Occipital lobe (tissue), 2 donors: ENCODE results near the gene SF1. TPM values are rescaled to one million over a fixed set of nuclear protein-coding genes. Genes with fewer than 3 reads are reported as not detected.

Source experiments
- DNase-seq: peaks from one replicate; lab custom pipeline; 2025; lab: John Stamatoyannopoulos, UW
- total RNA-seq: library from RNA; depleted of rRNA; stranded (reverse); fragments of >200 nt; gene quantifications from one replicate; pipeline ENCODE4 v1.2.3, GENCODE V29; 2014

Gene SF1
- total RNA-seq, 1 donor from 2014 or later = 80.0 TPM

DNA sequence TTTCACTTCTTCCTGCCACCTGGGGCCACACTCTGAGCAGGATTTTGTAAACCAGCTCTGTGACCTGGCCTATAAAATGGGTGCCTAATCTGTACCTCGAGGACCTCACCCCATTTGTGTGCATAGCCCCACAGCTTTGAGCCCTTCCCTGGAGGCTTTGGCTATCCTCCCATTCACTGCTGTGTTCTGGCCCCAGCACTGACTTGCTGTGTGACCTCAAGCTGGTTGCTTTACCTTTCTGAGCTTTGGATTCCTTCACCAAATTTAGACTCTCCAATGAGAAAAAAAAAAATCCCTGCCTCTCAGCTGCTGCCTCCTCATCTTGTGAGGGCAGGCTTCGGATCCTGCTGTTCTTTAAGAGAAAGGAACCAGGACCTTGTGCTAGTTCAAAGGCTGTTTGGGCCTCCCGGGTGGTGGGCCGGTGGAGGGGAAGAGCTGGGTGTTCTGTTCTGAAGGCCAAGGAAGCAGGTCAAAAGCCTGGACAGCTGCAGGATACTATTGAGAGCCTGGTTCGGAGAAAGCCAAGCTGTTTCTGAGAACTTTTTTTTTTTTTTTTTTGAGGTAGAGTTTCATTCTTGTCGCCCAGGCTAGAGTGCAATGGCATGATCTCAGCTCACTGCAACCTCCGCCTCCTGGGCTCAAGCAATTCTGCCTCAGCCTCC lies 17.5 kb downstream of the SF1 start:
- DNase-seq = no peak

DNA sequence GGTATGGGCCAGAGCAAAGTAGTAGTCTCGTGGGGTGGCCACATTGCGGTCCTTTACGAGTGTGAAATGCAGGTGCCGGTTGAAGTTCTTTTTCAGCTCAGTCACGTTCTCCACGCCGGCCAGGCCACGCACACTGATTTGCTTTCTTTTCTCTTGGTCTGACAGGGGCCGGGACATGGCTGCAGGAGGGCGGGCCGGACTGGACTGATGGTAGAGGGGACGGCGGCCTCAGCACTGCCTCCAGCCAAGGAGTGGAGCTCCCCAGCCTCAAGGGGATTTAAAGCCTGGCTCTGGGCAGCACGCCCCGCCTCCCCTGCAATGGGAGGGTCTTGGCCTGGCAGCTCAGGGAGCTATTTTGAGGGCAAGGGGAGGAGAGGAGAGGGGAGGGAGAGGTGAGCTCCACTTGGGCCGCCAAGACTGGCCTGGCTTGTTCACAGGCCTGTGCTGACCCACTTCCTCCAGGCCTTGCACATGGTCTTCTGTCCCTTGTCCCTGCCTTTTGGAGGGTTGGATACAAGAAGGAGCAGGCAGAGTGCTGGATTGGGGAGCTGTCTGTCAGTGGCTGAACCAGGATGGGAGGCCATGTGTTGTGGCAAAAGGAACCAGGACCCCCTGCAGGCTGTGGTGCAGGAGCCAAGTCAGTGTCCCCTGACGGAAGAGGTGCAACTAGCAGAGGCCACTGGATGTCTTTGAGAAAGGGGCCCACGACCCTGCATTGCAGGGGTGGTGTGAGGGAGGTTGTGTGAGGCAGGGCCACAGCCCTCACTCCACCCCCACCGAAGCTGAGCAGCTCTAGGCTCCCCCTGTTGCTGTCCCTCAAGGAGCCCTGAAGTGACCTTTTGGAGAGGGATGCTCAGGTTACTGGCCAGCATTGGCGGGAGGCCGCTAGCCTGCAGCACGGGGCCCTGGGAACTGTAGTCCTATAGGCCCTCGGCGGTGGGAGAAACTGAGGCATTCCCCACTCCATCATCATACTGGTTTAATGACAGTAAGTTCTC lies 18.3 kb downstream of the SF1 start, which contains the start of gene PYGM:
TSS of gene PYGM (minus strand) at position 253 of the 998 bp plus-strand sequence. CDS start at position 177, 76 bp downstream.
- DNase-seq = no peak

DNA sequence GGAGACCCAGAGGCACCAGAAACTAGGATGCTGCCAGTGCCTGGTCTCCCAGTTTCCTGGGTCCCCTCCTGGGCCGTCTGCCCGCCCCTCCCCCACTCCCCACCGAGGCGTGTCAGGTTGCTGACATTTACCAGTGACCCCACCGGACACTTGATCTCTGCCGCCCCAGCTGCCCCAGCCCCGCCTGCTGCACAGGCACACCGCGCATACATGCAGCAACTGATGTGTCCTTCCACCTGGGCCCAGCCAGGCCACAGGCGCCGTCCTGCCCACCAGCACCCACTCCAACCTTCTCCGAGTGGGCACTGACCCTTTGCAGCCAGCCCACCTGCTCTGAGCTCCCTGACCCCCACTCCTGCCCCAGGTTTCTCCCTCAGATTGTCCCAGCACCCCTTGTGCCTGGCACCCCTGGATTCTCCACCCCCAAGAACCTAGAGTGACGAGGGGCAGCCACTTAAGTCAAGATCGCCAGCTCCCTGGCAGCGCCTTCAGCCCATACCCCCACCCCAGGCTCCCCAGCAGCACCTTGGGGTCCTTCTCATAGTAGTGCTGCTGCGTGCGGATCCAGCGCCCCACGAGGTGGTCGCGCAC lies 19.1 kb downstream of the SF1 start:
- no peak for DNase-seq

DNA sequence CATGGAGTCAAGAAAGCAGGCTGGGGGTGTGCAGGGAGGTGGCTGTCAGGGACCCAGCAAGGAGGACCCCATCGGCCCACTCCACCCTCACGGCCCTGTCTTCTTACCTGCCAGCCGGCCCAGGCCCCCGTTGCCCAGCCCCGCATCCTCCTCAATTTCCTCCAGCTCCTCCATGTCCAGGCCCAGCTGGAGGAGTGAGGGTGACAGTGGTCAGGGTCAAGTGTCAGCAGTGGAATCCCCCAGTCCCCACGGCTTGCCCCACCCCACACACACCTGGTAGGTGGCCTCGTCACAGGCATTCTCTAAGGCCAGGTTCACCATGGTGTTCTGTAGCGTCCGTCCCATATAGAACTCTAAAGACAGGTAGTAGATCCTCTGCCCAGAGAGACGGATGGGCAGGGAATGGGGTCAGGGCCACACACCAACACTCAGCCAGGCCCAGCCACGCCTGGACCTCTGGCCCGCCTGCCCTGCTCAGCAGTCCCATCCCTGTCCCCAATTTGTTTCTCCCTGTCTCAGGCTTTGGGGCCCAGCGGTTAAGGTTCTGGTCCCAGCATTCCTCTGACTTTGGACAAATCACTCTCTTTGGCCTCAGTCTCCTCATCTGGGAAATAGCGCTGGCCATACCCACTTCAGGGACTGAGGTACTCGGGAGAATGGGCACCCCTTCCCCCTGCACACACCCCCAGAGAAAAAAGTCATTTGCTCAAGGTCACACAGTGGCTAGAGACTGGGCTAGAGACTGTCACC lies 19.8 kb downstream of the SF1 start:
- DNase-seq = no peak

DNA sequence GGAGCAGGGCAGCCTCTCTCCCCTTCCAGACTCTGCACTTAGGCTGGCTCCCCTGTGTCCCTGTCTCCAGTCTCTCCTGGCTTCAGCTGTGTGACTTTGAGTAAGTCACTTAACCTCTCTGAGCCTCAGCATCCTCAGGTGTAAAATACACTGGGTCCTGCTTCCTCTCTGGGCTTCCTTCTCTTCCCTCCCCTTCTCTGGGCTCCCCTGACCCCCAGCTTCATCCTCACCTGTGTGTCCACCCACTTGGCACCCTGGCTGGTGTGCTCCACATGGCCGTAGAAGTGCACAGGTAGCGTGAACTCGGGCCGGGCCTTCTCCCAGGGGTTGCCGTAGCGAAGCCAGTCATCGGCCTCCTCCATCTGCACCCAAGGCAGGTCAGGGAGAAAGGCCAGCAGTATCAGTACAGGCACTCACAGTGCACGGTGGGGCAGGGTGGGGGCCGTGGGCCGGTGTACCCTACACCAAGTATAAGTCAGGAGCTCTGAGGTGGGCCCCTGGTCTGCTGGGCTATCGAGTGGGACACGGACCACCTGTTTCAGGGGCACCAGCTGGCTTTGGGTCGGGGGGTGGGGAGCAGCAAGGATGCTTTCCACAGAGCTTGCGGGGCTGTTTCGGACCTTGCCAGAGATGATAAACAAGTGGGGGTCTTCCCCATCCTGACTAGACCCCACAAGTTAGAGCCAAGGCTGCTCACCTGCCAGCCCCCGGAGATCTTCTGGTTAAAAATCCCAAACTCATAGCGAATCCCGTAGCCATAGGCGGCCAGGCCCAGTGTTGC lies 20.6 kb downstream of the SF1 start:
- no peak for DNase-seq

DNA sequence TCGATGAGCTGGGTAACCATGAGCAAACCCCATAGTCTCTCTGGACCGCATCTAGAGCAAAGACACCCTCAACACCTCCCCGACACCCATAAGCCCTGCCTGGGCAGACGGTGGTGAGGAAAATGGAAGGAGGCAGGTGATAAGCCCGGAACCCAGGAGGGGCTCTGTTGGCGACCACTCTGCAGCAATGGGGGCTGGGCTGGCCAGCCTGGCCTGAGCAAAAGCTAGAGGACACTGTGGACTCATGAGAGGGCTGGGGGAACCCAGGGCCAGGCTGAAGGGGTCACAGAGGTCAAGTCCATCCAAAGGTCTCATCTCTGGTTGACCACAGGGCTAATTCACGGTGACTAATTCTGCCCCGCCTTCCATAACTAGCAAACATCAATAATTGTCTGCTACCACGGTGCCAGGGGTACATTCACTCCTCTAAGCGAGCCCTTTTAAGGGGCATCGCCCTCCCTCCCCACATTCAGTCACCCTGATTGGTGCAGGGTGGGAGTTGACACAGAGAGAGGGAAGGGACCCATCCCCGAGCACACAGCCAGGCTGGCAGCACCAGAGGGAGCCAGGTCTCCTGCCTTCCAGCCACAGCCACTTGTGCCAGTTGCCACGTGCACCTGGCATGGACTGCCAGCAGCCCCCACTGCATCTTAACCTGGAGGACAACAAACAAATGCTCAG lies 22.5 kb downstream of the SF1 start:
- no peak for DNase-seq

DNA sequence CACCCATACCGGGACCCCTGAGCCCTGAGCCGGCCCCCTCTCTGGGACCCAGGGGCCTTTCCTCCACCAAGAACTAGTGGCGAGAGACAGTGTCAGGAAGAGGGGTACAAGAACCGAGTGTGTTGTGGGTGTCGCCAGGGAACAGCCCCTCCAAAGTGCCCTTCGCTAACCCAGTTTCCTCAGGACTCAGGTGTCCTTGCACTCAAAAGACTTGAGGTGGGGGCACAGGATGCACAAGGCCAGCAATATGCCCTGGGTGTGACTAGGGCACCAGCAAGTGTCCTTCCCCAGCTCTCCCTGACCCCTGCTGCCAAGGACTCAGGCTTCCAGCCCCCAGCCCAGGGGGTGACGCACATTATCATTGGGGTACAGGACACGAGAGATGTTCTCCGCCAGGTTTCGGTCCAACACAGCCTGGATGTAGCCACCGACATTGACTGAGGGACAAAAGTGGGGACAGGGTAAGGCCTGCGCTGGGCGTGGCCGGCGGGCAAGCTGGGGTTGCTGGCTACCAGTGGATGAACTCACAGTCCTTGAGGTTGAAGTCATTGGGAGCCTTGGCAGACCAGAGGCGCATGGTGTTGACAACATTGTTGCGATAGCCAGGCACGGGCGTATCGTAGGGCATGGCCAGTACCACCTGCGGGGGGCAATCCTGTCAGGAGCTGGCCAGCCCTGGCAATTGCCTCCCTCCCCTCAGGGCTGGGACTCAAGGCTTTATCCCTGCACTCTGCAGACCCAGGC lies 23.3 kb downstream of the SF1 start:
- no peak for DNase-seq

DNA sequence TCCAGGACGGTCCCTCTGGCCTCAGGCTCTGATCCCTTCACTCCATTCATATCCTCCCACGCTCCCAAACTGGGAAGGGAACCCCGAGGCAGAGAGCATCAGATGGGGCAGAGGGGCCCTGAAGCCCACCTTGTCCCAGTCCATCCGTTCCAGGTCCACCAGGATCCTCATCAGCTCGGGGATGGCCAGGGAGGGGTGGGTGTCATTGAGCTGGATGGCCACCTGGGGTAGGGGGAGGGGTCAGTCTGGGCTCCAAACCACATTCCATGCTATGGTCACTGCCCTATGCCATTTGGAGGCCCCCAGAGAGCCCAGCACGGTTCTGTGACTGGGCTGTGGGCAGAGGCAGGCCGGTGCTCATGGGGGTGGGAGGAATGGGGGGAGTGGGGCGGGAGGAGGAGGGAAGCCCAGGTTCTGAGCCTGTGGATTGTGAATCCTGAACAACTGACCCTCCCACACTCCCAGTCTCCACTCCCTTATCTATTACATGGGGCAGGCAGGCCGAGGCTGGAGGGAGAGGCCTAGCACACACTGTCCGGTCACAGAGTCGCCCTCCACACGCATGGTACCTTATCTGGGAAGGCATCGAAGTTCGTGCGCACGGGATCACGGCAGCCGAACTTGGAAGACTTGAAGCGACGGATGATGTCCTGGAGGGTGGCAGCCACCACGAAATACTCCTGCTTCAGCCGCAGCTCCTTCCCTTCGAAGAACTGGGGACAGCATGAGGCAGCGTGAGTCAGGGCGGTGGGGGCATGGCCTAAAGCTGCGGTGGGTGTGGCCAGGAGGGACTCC lies 24.0 kb downstream of the SF1 start:
- DNase-seq = no peak

DNA sequence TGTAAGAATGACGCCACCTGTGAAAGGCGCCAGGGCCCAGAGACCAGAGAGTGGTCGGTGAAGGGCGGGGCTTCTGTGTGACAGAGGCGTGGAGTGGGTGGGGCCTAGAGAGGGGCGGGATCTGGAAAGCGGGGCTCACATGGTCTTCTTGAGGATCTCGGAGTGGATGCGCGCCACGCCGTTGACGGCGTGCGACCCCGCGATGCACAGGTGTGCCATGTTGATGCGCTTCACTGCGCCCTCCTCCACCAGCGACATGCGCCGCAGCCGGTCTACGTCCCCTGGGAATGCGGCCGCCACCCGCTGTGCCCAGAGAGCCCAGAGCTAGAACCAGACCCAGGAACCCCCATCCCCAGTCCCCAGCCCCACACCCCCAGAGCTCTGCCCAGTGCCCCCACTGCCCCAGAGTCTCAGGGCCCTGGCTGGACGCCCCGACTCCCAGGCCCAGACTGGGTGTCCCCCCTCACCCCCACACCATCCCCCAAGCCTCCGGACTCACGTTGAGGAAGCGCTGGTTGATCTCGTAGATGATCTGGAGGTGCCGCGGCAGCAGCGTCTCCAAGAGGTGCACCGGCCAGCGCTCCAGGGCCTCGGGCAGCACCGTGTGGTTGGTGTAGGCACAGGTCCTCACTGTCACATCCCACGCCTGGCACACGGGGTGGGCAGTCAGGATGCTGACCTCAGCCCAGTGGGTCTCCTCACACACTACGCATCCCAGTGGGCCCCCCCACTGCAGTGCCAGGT lies 24.8 kb downstream of the SF1 start:
- DNase-seq = no peak

DNA sequence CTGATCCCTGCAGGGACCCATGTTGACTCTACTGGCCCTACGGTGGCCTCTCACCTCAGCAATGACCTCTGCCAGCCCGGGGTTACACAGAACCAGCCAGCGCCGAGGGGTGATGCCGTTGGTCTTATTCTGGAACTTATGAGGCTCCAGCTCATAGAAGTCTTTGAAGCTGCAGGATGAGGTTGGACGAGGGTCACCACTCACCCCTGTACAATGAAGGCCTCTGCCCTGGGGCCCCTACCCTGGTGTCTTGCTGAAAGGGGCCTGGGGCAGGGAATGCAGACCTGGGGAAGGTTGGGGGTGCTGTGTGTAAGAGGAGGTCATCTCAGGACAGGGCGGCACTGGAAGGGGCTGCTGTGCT lies 25.3 kb downstream of the SF1 start:
- DNase-seq = no peak

DNA sequence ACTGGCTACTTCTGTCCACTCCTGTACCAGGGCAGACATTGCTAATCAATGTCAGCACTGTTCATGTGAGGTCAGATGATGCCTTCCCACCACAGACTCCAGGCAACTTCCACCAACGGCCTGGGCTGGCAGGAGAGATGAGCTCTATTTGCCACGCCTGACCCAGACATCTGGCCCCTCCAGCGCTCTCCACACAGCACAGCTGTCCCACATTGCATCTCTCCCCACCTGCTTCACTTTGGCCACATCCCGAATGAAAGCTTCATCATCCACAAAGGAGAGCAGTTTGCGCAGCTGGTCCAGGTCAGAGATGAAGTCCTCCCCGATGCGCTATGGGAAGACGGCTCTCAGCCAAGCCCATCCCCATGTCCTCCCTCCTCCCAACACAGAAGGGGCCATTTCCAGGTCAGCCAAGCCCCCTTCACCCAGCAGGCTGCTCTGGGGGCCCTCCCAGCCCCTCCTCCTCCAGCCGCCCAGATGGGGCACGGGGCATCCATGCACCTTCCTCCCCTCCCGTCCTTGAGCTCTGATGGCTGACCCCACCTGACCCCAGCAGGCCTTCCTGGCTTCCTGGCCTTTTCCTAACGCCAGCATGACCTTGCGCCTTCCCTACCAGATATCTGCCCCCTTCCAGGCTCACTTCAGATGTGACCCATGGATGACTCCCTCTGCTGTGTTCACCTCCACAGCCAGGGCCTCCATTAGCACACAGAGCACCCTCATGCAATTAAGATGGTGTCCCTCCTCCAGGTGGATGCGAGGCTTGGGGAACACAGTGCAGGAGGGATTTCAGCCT lies 26.0 kb downstream of the SF1 start:
- no peak for DNase-seq

DNA sequence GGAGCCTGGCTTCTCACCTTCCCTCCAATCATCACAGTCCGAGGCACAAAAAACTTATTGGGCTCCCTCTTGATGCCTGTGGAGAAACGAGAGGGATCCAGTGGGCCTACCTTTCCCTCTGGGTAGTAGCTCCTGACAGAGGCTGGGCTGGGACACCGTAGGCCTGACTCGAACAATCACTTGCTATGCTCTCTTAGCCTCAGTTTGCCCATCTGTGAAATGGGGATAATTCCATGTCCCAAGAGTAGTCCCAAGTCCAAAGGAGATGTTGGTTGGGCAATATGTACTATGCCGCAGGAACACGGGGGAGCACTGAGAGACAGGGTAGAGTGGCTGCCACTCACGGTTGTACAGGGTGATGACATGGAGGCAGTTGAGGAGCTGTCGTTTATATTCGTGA lies 26.8 kb downstream of the SF1 start:
- DNase-seq = no peak

DNA sequence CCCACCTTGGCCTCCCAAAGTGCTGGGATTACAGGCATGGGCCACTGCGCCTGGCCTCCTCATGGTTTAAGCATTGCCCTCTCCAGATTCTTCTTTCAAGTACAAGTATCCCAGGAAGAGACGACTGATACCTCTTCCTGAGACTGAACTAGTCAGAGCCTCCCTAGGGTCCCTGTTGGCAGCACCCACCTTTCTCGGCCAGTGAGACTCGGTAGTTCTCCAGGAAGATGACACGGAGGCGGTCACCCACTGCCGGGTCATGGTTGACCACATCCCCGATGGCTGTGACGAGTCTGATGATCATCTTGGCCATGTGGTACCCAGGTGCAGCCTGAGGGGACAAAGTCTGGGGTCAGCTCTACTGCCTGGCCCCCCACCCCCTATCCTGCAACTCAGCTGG lies 27.2 kb downstream of the SF1 start:
- DNase-seq = no peak

DNA sequence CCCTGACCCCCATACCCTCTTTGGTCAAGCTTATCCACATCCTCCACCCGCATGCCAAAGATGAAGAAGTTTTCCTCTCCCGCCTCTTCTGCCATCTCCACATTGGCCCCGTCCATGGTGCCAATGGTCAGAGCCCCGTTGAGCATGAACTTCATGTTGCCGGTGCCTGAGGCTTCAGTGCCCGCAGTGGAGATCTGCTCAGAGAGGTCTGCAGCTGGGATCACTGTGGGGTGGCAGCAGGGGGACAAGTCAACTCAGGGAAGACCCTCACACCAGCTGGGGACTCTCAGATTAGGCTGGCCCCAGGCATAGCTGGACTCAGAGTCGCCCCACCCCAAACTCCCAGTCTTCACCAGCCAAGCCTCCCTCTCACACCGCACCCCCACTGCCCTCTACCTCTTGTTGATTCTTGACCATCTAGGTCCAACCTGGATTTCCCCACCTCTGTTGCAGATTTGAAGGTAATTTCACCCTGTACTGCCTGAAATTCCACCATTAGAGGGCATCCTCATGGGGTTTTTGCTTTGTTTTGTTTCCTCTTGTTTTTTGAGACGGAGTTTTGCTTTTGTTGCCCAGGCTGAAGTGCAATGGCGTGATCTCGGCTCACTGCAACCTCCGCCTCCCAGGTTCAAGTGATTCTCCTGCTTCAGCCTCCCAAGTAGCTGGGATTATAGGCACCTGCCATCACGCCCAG lies 27.8 kb downstream of the SF1 start:
- DNase-seq = no peak

DNA sequence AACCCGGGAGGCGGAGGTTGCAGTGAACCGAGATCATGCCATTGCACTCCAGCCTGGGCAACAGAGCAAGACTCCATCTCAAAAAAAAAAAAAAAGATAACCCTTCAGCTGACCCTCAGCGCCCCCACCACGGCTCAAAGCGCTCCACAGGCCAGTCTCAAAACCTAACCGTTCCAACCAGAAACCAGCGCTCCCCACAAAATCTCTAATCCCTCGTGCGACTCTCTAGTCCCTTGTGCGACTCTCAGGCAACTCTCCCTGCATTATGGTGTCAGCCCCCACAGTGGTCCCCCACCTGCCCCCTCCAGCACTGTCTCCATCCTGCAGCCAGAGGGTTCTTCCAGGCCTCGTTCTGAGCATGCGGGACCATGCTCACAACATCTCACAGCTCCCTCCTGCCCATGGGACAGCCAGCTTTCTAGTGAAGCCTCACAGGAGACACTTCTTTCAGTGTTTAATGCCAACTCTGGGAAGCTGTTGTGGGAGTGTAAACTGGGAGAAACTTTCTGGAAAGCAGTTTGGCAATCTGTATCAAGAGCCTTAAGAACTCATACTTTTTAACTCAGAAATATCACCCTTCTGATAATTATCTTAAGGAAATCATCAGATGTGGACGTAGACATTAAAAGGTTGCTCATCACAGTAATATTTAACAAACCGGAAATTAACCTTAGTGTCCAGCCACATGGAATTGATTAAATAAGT lies 30.2 kb downstream of the SF1 start:
- no peak for DNase-seq

DNA sequence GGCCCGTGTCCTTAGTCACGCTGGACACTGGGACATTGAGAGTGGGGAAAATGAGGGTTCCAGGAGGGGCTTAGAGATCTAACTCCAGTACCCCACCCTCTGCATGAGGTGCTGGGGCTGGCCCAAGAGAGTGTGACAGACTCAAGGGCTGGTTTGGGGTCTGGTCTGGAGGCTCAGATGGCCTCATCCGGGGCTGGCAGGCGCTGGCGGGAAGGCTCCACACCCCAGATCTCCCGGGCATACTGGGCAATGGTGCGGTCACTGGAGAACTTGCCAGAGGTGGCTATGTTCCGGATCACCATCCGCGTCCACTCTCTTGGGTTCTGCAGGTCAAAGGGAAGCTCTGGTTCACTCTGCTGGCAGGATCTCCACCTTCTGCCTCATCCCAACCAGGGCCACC lies 31.9 kb downstream of the SF1 start:
- no peak for DNase-seq
